Astrocyte (in vitro differentiated cells and primary cell): ENCODE results near the gene SLC30A1. TPM values are rescaled to one million over a fixed set of nuclear protein-coding genes. Genes with fewer than 3 reads are reported as not detected.

Experiments
- DNase-seq: peaks from one replicate; pipeline ENCODE4 v3.0.0-alpha.2; 2010; ENCODE audit warnings: low read depth
- FAIRE-seq: peaks from 2 replicates; lab custom pipeline; 2011; peaks lifted over from hg19 to GRCh38; lab: Jason Lieb, UNC
- H2AFZ ChIP-seq: 2 replicates; pipeline ENCODE4 v1.6.0; 2012; ENCODE audit warnings: low read depth, low read length, inconsistent platforms
- H3K27ac ChIP-seq: 2 replicates; pipeline ENCODE4 v1.5.1; 2011; ENCODE audit warnings: low read depth, low read length, inconsistent platforms
- H3K27me3 ChIP-seq: 2 replicates; pipeline ENCODE4 v1.6.0; 2011; ENCODE audit warnings: low read length, inconsistent platforms; ENCODE audit not compliant: insufficient read depth
- H3K36me3 ChIP-seq: 2 replicates; pipeline ENCODE4 v1.5.1; 2011; ENCODE audit warnings: low read length, inconsistent platforms; ENCODE audit not compliant: insufficient read depth
- H3K4me1 ChIP-seq: 2 replicates; pipeline ENCODE4 v1.5.1; 2011; ENCODE audit warnings: low read length, inconsistent platforms; ENCODE audit not compliant: insufficient read depth
- H3K4me2 ChIP-seq: 2 replicates; pipeline ENCODE4 v1.6.0; 2012; ENCODE audit warnings: low read length, inconsistent platforms
- H3K4me3 ChIP-seq: 2 replicates; pipeline ENCODE4 v1.5.1; 2011; ENCODE audit warnings: low read depth, mild to moderate bottlenecking, low read length, inconsistent platforms; ENCODE audit not compliant: insufficient read depth
- H3K79me2 ChIP-seq: 2 replicates; pipeline ENCODE4 v1.6.0; 2012; ENCODE audit warnings: mild to moderate bottlenecking, low read length, inconsistent platforms; ENCODE audit not compliant: insufficient read depth
- H3K9ac ChIP-seq: 2 replicates; pipeline ENCODE4 v1.6.0; 2012; ENCODE audit warnings: mild to moderate bottlenecking, low read length, inconsistent platforms
- H3K9me3 ChIP-seq: 2 replicates; pipeline ENCODE4 v1.5.1; 2012; ENCODE audit warnings: low read depth, mild to moderate bottlenecking, low read length, inconsistent platforms; ENCODE audit not compliant: insufficient read depth
- H4K20me1 ChIP-seq: 2 replicates; pipeline ENCODE4 v1.6.0; 2012; ENCODE audit warnings: low read length, inconsistent platforms; ENCODE audit not compliant: insufficient read depth
- H3K27ac Mint-ChIP-seq: one replicate; pipeline ENCODE4 v1.8.0; 2021; ENCODE audit warnings: mild to moderate bottlenecking, mixed read lengths; ENCODE audit not compliant: unreplicated experiment
- H3K27me3 Mint-ChIP-seq: one replicate; pipeline ENCODE4 v1.8.0; 2021; ENCODE audit warnings: low read depth, mixed read lengths; ENCODE audit not compliant: unreplicated experiment
- H3K36me3 Mint-ChIP-seq: one replicate; pipeline ENCODE4 v1.8.0; 2021; ENCODE audit warnings: low read depth, mixed read lengths; ENCODE audit not compliant: unreplicated experiment
- H3K4me1 Mint-ChIP-seq: one replicate; pipeline ENCODE4 v1.8.0; 2021; ENCODE audit warnings: low read depth, mixed read lengths; ENCODE audit not compliant: unreplicated experiment
- H3K4me3 Mint-ChIP-seq: one replicate; pipeline ENCODE4 v1.8.0; 2021; ENCODE audit warnings: mild to moderate bottlenecking, moderate library complexity, mixed read lengths; ENCODE audit not compliant: unreplicated experiment
- H3K9me3 Mint-ChIP-seq: one replicate; pipeline ENCODE4 v1.8.0; 2021; ENCODE audit warnings: mild to moderate bottlenecking, mixed read lengths; ENCODE audit not compliant: unreplicated experiment
- CTCF ChIP-seq: IDR thresholded peaks from 2 replicates; pipeline ENCODE4 v1.5.1; 2011; ENCODE audit warnings: low read depth, mild to moderate bottlenecking, inconsistent platforms, low read length, moderate library complexity; ENCODE audit not compliant: insufficient read depth
- EZH2 ChIP-seq: IDR thresholded peaks from 2 replicates; pipeline ENCODE4 v1.6.1; 2012; ENCODE audit warnings: mild to moderate bottlenecking, low read length, inconsistent platforms; ENCODE audit not compliant: insufficient read depth
- total RNA-seq: library from RNA; stranded (reverse); gene quantifications from 2 replicates; pipeline ENCODE4 v1.2.1, GENCODE V29; 2021

Gene SLC30A1
- total RNA-seq, 1 donor from 2014 or later, result 35.0 TPM

- no peak for FAIRE-seq
- Histone ChIP-seq H3K4me3 (no peak overlapping the region), H3K79me2 (no peaks in the 10 kb centered on the region), H3K9me3 (no peaks in the 10 kb centered on the region), H3K36me3 (no peaks in the 10 kb centered on the region), H3K9ac (no peak overlapping the region), H3K4me1 (no peaks in the 10 kb centered on the region), H2AFZ (no peak overlapping the region), H4K20me1 (no peaks in the 10 kb centered on the region), H3K27me3 (peaks cover 6% of the 10 kb centered on the region), H3K4me2 (no peak overlapping the region), H3K27ac (no peak overlapping the region)
- H3K4me1 Mint-ChIP-seq, result peaks cover 5% of the 10 kb centered on the region
- no peaks in the 10 kb centered on the region for H3K36me3 Mint-ChIP-seq
- no peak for DNase-seq
- H3K27ac Mint-ChIP-seq, result peak overlapping the region; percentile 69
- peaks cover 7% of the 10 kb centered on the region for H3K9me3 Mint-ChIP-seq
- H3K27me3 Mint-ChIP-seq, result peaks cover 6% of the 10 kb centered on the region
- no peak overlapping the region for H3K4me3 Mint-ChIP-seq
- no peak for TF ChIP-seq EZH2
- no peak for TF ChIP-seq CTCF
Measured at GRCh38 chr1:211599250-211599649, 20.3 kb upstream of the SLC30A1 start.

- Mint-ChIP-seq H3K9me3 (peaks cover 7% of the 10 kb centered on the region), H3K4me3 (no peak overlapping the region), H3K27me3 (peaks cover 6% of the 10 kb centered on the region), H3K27ac (no peak overlapping the region), H3K36me3 (no peaks in the 10 kb centered on the region), H3K4me1 (peaks cover 5% of the 10 kb centered on the region)
- no peaks in the 10 kb centered on the region for H3K4me1 ChIP-seq
- no peak overlapping the region for H2AFZ ChIP-seq
- DNase-seq (no peak), FAIRE-seq (no peak)
- H3K79me2 ChIP-seq, result no peaks in the 10 kb centered on the region
- no peaks in the 10 kb centered on the region for H3K9me3 ChIP-seq
- H3K27ac ChIP-seq, result no peak overlapping the region
- no peak for TF ChIP-seq CTCF
- TF ChIP-seq EZH2, result no peak
- H4K20me1 ChIP-seq, result no peaks in the 10 kb centered on the region
- H3K36me3 ChIP-seq, result no peaks in the 10 kb centered on the region
- peaks cover 6% of the 10 kb centered on the region for H3K27me3 ChIP-seq
- H3K4me2 ChIP-seq, result no peak overlapping the region
- H3K4me3 ChIP-seq, result no peak overlapping the region
- H3K9ac ChIP-seq, result no peak overlapping the region
Measured at GRCh38 chr1:211598514-211598913, 19.6 kb upstream of the SLC30A1 start.

- Histone ChIP-seq H3K27ac (no peak overlapping the region), H3K4me1 (peaks cover 11% of the 10 kb centered on the region), H3K4me3 (no peak overlapping the region), H3K36me3 (no peaks in the 10 kb centered on the region), H2AFZ (no peak overlapping the region), H3K9me3 (no peaks in the 10 kb centered on the region), H3K27me3 (peaks cover 6% of the 10 kb centered on the region), H3K4me2 (no peak overlapping the region), H4K20me1 (no peaks in the 10 kb centered on the region), H3K79me2 (no peaks in the 10 kb centered on the region), H3K9ac (no peak overlapping the region)
- H3K27me3 Mint-ChIP-seq, result peaks cover 6% of the 10 kb centered on the region
- no peaks in the 10 kb centered on the region for H3K36me3 Mint-ChIP-seq
- peaks cover 7% of the 10 kb centered on the region for H3K9me3 Mint-ChIP-seq
- H3K4me3 Mint-ChIP-seq, result no peak overlapping the region
- no peak overlapping the region for H3K27ac Mint-ChIP-seq
- FAIRE-seq, result no peak
- DNase-seq, result no peak
- peaks cover 16% of the 10 kb centered on the region for H3K4me1 Mint-ChIP-seq
- TF ChIP-seq CTCF (no peak), EZH2 (no peak)
Measured at GRCh38 chr1:211596418-211597181, 17.6 kb upstream of the SLC30A1 start.
